BLaER1 treated with 17β-estradiol and CSF1 and Interleukin-3, amounts not matched to agents 10 nM and 100 nM (cell line): ENCODE measurements around the gene NMT1.

Experiments used
- H3K27ac ChIP-seq, 11 experiments: shearing (Covaris generic); formaldehyde crosslinking; 2 replicates each; pipeline ENCODE4 v1.8.1; 2022
- H3K27me3 ChIP-seq, 11 experiments: shearing (Covaris generic); formaldehyde crosslinking; 2 replicates each; pipeline ENCODE4 v1.8.1; 2022
- H3K36me3 ChIP-seq, 11 experiments: shearing (Covaris generic); formaldehyde crosslinking; 2 replicates each; pipeline ENCODE4 v1.8.1; 2022
- H3K4me1 ChIP-seq, 10 experiments: shearing (Covaris generic); formaldehyde crosslinking; 2 replicates each; pipeline ENCODE4 v1.8.1; 2022
- H3K4me2 ChIP-seq, 11 experiments: shearing (Covaris generic); formaldehyde crosslinking; 2 replicates each; pipeline ENCODE4 v1.8.1; 2022
- H3K4me3 ChIP-seq, 10 experiments: shearing (Covaris generic); formaldehyde crosslinking; 2 replicates each; pipeline ENCODE4 v1.8.1; 2022
- H3K9ac ChIP-seq, 11 experiments: shearing (Covaris generic); formaldehyde crosslinking; 2 replicates each; pipeline ENCODE4 v1.8.1; 2022
- H3K9me3 ChIP-seq, 11 experiments: shearing (Covaris generic); formaldehyde crosslinking; replicated peaks in 1 of 11; 2 replicates each; pipeline ENCODE4 v1.8.1; 2022
- H4K20me1 ChIP-seq, 11 experiments: shearing (Covaris generic); formaldehyde crosslinking; 2 replicates each; pipeline ENCODE4 v1.8.1; 2022
- Cebpa-rat ChIP-seq, 11 experiments: shearing (Covaris generic); IDR thresholded peaks; 2 replicates each; pipeline ENCODE4 v1.8.1; 2022

The NMT1 gene

DNA sequence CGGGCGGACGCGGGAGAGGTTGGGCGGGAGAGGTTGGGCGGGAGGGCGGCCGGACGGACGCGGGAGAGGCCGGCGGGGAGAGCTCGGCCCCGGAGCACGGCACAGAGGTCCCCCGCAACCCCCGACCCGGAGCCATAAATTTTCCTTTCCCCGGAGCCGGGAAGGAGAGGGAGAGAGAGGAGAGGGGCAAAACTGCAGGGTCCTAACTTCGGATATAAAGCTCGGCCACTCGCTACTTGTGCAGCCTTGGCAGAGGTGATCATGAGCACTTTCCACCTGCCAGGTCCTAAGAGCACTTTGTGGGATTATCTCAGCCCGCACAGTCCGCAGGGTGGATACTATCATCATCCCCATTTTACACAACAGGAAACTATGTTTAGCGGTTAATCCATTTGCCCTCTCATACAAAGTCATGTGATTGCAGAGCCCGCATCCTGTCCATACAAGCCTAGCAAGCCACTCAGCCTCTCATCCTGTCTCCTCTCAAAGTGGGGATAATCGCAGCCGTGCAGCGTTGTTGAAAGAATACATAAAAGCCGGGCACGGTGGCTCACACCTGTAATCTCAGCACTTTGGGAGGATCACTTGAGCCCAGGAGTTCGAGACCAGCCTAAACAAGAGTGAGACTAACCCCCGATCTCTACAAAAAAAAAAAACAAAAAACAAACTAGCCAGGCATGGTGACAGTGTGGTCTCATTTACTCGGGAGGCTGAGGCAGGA is 8.9 kb upstream of the NMT1 start:
- peak overlapping the region; percentile 58 to 75 (median 66) for H3K4me3 ChIP-seq
- peaks cover 0 to 12% (median 0%) of the 10 kb centered on the region in 11 experiments; a peak in 6 of 22 replicates for H4K20me1 ChIP-seq
- peak overlapping the region; percentile 77 to 96 (median 92) for H3K4me2 ChIP-seq
- peaks cover 0 to 23% (median 0%) of the 10 kb centered on the region in 11 experiments; a peak in 5 of 22 replicates for H3K36me3 ChIP-seq
- H3K9me3 ChIP-seq: no peaks in the 10 kb centered on the region
- no peaks in the 10 kb centered on the region for H3K27me3 ChIP-seq
- H3K27ac ChIP-seq: peak overlapping the region; percentile 58 to 95 (median 85); a peak in 21 of 22 replicates
- no peak for TF ChIP-seq Cebpa-rat (IDR thresholded peaks at IDR 0.05)
- peak overlapping the region; percentile 80 to 89 (median 85) for H3K9ac ChIP-seq
- peaks cover 30 to 49% (median 36%) of the 10 kb centered on the region in 10 experiments for H3K4me1 ChIP-seq

GRCh38 chr17:45060382-45060796 is 728 bp upstream of the NMT1 start:
- no peak for TF ChIP-seq Cebpa-rat (IDR thresholded peaks at IDR 0.05)
- H3K36me3 ChIP-seq: peaks cover 0 to 18% (median 13%) of the 10 kb centered on the region in 11 experiments; a peak in 11 of 22 replicates
- H3K27me3 ChIP-seq: no peaks in the 10 kb centered on the region
- peak overlapping the region; percentile 71 to 84 (median 76) for H3K4me3 ChIP-seq
- peak overlapping the region; percentile 89 to 98 (median 94) for H3K9ac ChIP-seq
- peak overlapping the region; percentile 71 to 97 (median 89) for H3K4me2 ChIP-seq
- peaks cover 47 to 58% (median 54%) of the 10 kb centered on the region in 10 experiments for H3K4me1 ChIP-seq
- H3K9me3 ChIP-seq: no peaks in the 10 kb centered on the region
- peaks cover 21 to 36% (median 31%) of the 10 kb centered on the region in 11 experiments; a peak in 21 of 22 replicates for H4K20me1 ChIP-seq
- peak overlapping the region; percentile 72 to 98 (median 95) for H3K27ac ChIP-seq

GRCh38 chr17:45061606-45062205 is 589 bp downstream of the NMT1 start:
- Histone ChIP-seq H3K27ac (peak overlapping the region; percentile 78 to 98 (median 95)), H3K9ac (peak overlapping the region; percentile 82 to 98 (median 94)), H3K27me3 (no peaks in the 10 kb centered on the region), H3K9me3 (no peaks in the 10 kb centered on the region), H4K20me1 (peaks cover 34 to 49% (median 45%) of the 10 kb centered on the region in 11 experiments; a peak in 21 of 22 replicates), H3K4me2 (peak overlapping the region; percentile 79 to 98 (median 96)), H3K4me3 (peak overlapping the region; percentile 71 to 84 (median 76)), H3K4me1 (peaks cover 47 to 70% (median 60%) of the 10 kb centered on the region in 10 experiments), H3K36me3 (peaks cover 0 to 28% (median 20%) of the 10 kb centered on the region in 11 experiments; a peak in 16 of 22 replicates)
- TF ChIP-seq Cebpa-rat (IDR thresholded peaks at IDR 0.05): no peak

DNA sequence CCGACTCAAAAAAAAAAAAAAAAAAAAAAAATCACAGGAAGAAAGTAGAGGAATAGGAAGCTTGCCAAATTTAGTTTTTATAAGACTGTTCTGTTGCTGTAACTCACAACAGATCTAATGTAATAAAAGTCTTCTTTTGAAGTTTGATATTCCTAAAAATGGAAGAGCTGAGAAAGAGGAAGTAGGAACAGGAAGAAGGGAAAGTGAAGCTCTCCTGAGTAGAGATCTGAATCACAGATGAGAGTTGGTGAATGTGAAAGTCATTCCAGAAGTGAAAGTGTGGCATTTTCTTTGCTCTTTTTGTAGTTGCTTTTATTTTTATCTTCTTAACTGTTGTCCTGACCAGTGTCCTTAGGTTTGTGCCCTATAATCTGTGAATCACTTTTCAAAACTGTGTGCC is 2.1 kb downstream of the NMT1 start:
- Histone ChIP-seq H3K9me3 (no peaks in the 10 kb centered on the region), H3K27ac (peak overlapping the region in 10 of 11 experiments; percentile 29 to 98 (median 96); a peak in 18 of 22 replicates), H4K20me1 (peaks cover 49 to 64% (median 59%) of the 10 kb centered on the region in 11 experiments; a peak in 21 of 22 replicates), H3K4me3 (peak overlapping the region; percentile 71 to 84 (median 76); a peak in 18 of 20 replicates), H3K4me2 (peak overlapping the region; percentile 79 to 98 (median 96)), H3K9ac (peak overlapping the region; percentile 45 to 98 (median 91); a peak in 18 of 22 replicates), H3K36me3 (peaks cover 4 to 43% (median 31%) of the 10 kb centered on the region in 11 experiments; a peak in 20 of 22 replicates), H3K4me1 (peaks cover 47 to 84% (median 61%) of the 10 kb centered on the region in 10 experiments), H3K27me3 (no peaks in the 10 kb centered on the region)
- TF ChIP-seq Cebpa-rat (IDR thresholded peaks at IDR 0.05): no peak

- no peak for TF ChIP-seq Cebpa-rat (IDR thresholded peaks at IDR 0.05)
- H3K27ac ChIP-seq: no peak overlapping the region
- 0 out of 22 replicates have a peak overlapping the region, but pooled peaks of 1 of the 11 experiments have one; percentile 30 for H3K4me2 ChIP-seq
- H3K9ac ChIP-seq: no peak overlapping the region
- H3K4me1 ChIP-seq: peaks cover 19 to 75% (median 45%) of the 10 kb centered on the region in 10 experiments
- H3K4me3 ChIP-seq: no peak overlapping the region
- no peaks in the 10 kb centered on the region for H3K9me3 ChIP-seq
- peaks cover 72 to 99% (median 90%) of the 10 kb centered on the region in 11 experiments; a peak in 21 of 22 replicates for H4K20me1 ChIP-seq
- H3K36me3 ChIP-seq: peaks cover 18 to 86% (median 70%) of the 10 kb centered on the region in 11 experiments
- H3K27me3 ChIP-seq: no peaks in the 10 kb centered on the region
Measured at GRCh38 chr17:45067637-45068036, 6.5 kb downstream of the NMT1 start.

DNA sequence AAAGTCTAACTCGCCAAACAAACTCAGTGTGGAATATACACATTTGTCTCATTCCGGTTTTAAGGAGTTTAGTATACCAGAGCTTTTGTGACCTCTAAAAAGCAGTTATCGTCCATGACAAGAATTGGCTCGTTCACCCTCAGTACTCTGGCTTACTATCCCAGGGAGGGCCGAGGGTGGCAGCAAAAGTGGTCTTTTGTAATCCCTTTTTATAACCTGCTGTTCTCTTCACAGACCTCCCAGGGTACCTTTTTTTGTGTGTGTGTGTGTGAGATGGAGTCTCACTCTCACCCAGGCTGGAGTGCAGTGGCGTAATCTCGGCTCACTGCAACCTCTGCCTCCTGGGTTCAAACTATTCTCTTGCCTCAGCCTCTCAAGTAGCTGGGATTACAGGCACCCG is 8.9 kb downstream of the NMT1 start:
- Histone ChIP-seq H4K20me1 (peaks cover 61 to 99% (median 88%) of the 10 kb centered on the region in 11 experiments; a peak in 21 of 22 replicates), H3K4me2 (peak overlapping the region in 2 of 11 experiments; percentile 46 to 48; a peak in 3 of 22 replicates), H3K27ac (peak overlapping the region in 1 of 11 experiments; percentile 32; a peak in 2 of 22 replicates), H3K36me3 (peaks cover 34 to 99% (median 86%) of the 10 kb centered on the region in 11 experiments), H3K9ac (no peak overlapping the region), H3K4me3 (no peak overlapping the region), H3K9me3 (no peaks in the 10 kb centered on the region), H3K27me3 (no peaks in the 10 kb centered on the region), H3K4me1 (peaks cover 0 to 66% (median 28%) of the 10 kb centered on the region in 10 experiments; a peak in 12 of 20 replicates)
- TF ChIP-seq Cebpa-rat (IDR thresholded peaks at IDR 0.05): no peak

DNA sequence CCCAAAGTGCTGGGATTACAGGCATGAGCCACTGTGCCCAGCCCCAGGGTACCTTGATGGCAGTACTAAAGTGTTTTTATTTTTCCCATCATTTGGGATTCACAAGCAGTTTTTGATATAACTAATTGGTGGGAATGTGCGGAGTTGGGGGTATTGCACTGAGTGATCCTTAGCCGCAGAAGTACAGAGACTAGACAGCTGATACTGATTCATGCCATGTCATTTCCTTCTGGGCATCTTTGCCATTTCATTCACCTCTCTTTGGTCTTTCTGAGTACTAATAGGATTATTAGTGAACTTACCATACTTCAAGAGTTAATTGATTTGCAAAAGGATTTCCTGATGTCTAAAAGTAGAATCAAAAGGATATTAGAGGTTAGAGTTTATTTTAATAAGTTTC is 9.7 kb downstream of the NMT1 start:
- H4K20me1 ChIP-seq: peaks cover 54 to 98% (median 84%) of the 10 kb centered on the region in 11 experiments; a peak in 21 of 22 replicates
- H3K4me3 ChIP-seq: no peak overlapping the region
- peak overlapping the region in 5 of 11 experiments; percentile 0 to 44 (median 9); a peak in 4 of 22 replicates for H3K27ac ChIP-seq
- H3K36me3 ChIP-seq: peaks cover 35 to 100% (median 92%) of the 10 kb centered on the region in 11 experiments
- H3K4me2 ChIP-seq: peak overlapping the region in 4 of 11 experiments; percentile 31 to 51 (median 47); a peak in 6 of 22 replicates
- peaks cover 0 to 63% (median 25%) of the 10 kb centered on the region in 10 experiments; a peak in 13 of 20 replicates for H3K4me1 ChIP-seq
- no peaks in the 10 kb centered on the region for H3K27me3 ChIP-seq
- H3K9ac ChIP-seq: peak overlapping the region in 3 of 11 experiments; percentile 4 to 45 (median 26); a peak in 1 of 22 replicates
- no peaks in the 10 kb centered on the region for H3K9me3 ChIP-seq
- TF ChIP-seq Cebpa-rat (IDR thresholded peaks at IDR 0.05): no peak

DNA sequence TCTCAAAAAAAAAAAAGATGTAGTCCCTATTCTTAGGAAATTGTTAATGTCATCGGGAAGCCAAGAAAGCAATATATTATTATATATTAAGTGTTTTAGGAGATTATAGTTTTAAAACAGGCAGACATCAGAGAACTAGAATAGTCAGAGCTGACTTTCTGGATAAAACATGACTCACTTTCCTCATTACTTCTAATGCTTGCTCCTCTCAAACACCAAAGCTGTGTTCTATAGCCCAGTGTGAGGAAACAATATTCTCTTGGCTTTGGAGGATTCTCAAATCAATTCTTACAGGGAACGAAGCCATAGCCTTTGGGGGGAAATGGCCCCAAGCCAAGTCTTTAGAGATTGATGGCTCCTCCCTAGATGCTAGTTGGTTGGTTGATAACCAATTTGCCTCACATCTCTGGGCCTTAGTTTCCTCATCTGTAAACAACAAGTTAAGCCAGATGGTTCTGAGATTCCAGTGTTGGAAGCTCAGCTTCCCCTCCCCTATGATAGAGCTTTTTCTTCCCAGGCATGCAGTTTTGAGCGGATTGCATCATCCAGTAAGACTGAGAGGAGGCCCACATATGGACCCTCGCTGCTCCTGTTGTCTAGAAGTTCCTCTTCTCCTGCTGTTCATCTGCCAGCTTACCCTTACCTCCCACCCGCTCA is 12.4 kb downstream of the NMT1 start:
- Histone ChIP-seq H3K36me3 (peaks cover 35 to 95% (median 78%) of the 10 kb centered on the region in 11 experiments), H4K20me1 (peaks cover 33 to 98% (median 82%) of the 10 kb centered on the region in 11 experiments; a peak in 20 of 22 replicates), H3K9me3 (no peaks in the 10 kb centered on the region), H3K9ac (no peak overlapping the region), H3K4me2 (peak overlapping the region in 4 of 11 experiments; percentile 10 to 50 (median 16); a peak in 5 of 22 replicates), H3K4me1 (peaks cover 21 to 65% (median 48%) of the 10 kb centered on the region in 10 experiments), H3K4me3 (no peak overlapping the region), H3K27ac (peak overlapping the region in 3 of 11 experiments; percentile 12 to 30 (median 19); a peak in 2 of 22 replicates), H3K27me3 (no peaks in the 10 kb centered on the region)
- TF ChIP-seq Cebpa-rat (IDR thresholded peaks at IDR 0.05): peak in 3 of 11 experiments; percentile 21 to 62 (median 25); a peak in 4 of 22 replicates
